A549 treated with dexamethasone at 1 μM for 4 hours (cell line): ENCODE measurements around the gene EPS8L3. TPM values are rescaled to one million over a fixed set of nuclear protein-coding genes. Genes with fewer than 3 reads are reported as not detected.

Experiments used
- total RNA-seq: library from RNA; stranded (reverse); fragments of 200-300 nt; extraction: Qiagen RNA extraction; gene quantifications from 5 replicates; pipeline ENCODE4 v1.2.3, GENCODE V29; 2022

The EPS8L3 gene, protein sequence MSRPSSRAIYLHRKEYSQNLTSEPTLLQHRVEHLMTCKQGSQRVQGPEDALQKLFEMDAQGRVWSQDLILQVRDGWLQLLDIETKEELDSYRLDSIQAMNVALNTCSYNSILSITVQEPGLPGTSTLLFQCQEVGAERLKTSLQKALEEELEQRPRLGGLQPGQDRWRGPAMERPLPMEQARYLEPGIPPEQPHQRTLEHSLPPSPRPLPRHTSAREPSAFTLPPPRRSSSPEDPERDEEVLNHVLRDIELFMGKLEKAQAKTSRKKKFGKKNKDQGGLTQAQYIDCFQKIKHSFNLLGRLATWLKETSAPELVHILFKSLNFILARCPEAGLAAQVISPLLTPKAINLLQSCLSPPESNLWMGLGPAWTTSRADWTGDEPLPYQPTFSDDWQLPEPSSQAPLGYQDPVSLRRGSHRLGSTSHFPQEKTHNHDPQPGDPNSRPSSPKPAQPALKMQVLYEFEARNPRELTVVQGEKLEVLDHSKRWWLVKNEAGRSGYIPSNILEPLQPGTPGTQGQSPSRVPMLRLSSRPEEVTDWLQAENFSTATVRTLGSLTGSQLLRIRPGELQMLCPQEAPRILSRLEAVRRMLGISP
- total RNA-seq: 0.43 to 0.67 TPM (median 0.56 TPM) in 5 replicates

GRCh38 chr1:109763646-109764415 is at the start of gene EPS8L3:
TSS of gene EPS8L3 (minus strand) at chr1:109763923. CDS start at chr1:109761749, 2,174 bp downstream.

GRCh38 chr1:109740615-109741373 is 22.9 kb downstream of the EPS8L3 start, which contains the start of gene GSTM3:
TSS of gene GSTM3 (minus strand) at chr1:109741038. CDS start at chr1:109740287, 751 bp downstream.

DNA sequence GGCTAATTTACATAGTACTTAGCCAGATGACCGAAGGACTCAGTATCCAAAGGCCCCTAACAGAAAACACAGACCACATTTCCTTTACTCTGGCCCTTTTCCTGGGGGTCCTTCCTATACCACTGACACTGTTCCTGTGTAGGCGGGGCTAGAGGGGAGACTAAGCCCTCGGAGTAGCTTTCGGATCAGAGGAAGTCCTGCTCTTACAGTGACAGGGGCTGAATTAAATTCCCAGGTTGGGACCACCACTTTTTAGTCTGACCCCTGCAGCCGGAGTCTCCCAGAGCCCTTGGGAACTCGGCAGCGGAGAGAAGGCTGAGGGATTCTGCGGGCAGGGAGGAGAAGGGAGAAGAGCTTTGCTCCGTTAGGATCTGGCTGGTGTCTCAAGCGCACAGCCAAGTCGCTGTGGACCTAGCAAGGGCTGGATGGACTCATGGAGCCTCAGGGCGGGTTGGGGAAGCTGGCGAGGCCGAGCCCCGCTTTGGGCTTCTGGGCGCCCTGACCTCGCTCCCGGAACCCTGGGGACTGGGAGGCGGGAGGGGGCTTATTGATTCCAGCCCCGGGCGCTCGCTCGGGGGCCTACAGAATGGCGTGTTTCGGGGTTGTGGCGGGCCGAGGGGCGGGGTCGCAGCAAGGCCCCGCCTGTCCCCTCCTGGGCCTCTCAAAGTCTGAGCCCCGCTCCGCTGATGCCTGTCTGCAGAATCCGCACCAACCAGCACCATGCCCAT is 52.0 kb downstream of the EPS8L3 start, which contains the start of gene GSTM5:
GSTM5 (plus strand) TSS at position 659 of the 728 bp plus-strand sequence; CDS start at position 721, 62 bp downstream.

Other genes with a start within 250 kb of the EPS8L3 start
- gene GPR61, start 224.1 kb downstream of the EPS8L3 start, total RNA-seq: 0.06 TPM in 1 of 5 replicates, not detected in the others
- 5.1 to 5.8 TPM (median 5.5 TPM) in 5 replicates for gene GNAI3, start 215.3 kb downstream of the EPS8L3 start, total RNA-seq
- gene GNAT2, start 144.3 kb downstream of the EPS8L3 start, total RNA-seq: 0.08 to 0.38 TPM (median 0.15 TPM) in 5 replicates
- gene AMPD2, start 144.1 kb downstream of the EPS8L3 start, total RNA-seq: 15.4 to 21.8 TPM (median 21.7 TPM) in 5 replicates
- gene GSTM4, start 107.8 kb downstream of the EPS8L3 start, total RNA-seq: 8.3 to 10.3 TPM (median 9.3 TPM) in 5 replicates
- gene GSTM2, start 95.9 kb downstream of the EPS8L3 start, total RNA-seq: 2.7 to 4.8 TPM (median 3.5 TPM) in 5 replicates
- gene GSTM1, start 76.1 kb downstream of the EPS8L3 start, total RNA-seq: 0.21 TPM in 1 of 5 replicates, not detected in the others
- not detected in 5 replicates for gene GSTM5, start 51.7 kb downstream of the EPS8L3 start, total RNA-seq
- 18.5 to 26.7 TPM (median 21.2 TPM) in 5 replicates for gene GSTM3, start 22.9 kb downstream of the EPS8L3 start, total RNA-seq
- gene CSF1, start 146.9 kb upstream of the EPS8L3 start, total RNA-seq: 12.5 to 17.2 TPM (median 16.2 TPM) in 5 replicates
- gene AHCYL1, start 220.8 kb upstream of the EPS8L3 start, total RNA-seq: 41.7 to 64.0 TPM (median 56.3 TPM) in 5 replicates